Rectal smooth muscle tissue (tissue), 1 donor: ENCODE results near the gene RNF167.
A peak's percentile ranks its signal among the peaks of the same experiment; 100 is the strongest.

Source experiments
- H3K27ac ChIP-seq: one replicate; pipeline ENCODE4 v1.7.0; 2013; ENCODE audit warnings: low read depth, low read length, inconsistent platforms
- H3K27me3 ChIP-seq: one replicate; pipeline ENCODE4 v1.7.0; 2013; ENCODE audit warnings: low read length; ENCODE audit not compliant: control insufficient read depth, insufficient read depth
- H3K36me3 ChIP-seq: one replicate; pipeline ENCODE4 v1.7.0; 2013; ENCODE audit warnings: low read length; ENCODE audit not compliant: control insufficient read depth, insufficient read depth
- H3K4me1 ChIP-seq: one replicate; pipeline ENCODE4 v1.7.0; 2013; ENCODE audit warnings: low read length; ENCODE audit not compliant: control insufficient read depth, insufficient read depth
- H3K4me3 ChIP-seq: one replicate; pipeline ENCODE4 v1.7.0; 2013; ENCODE audit warnings: low read length
- H3K9ac ChIP-seq: one replicate; pipeline ENCODE4 v1.7.0; 2013; ENCODE audit warnings: low read length

Gene RNF167

GRCh38 chr17:4986951-4987766 is 47.1 kb downstream of the RNF167 start, which contains the start of gene CAMTA2:
Gene CAMTA2, minus strand, starts transcription at chr17:4987675. Its CDS starts 1,453 bp downstream, at chr17:4986222.
- Histone ChIP-seq H3K36me3 (peaks cover 5% of the 10 kb centered on the region), H3K4me1 (peaks cover 7% of the 10 kb centered on the region), H3K27me3 (no peaks in the 10 kb centered on the region), H3K9ac (peak within 1 kb of the TSS; percentile 97), H3K4me3 (peak within 1 kb of the TSS; percentile 94), H3K27ac (peak within 1 kb of the TSS; percentile 89)

- Histone ChIP-seq H3K4me3 (peak overlapping the region; percentile 94), H3K4me1 (peaks cover 7% of the 10 kb centered on the region), H3K36me3 (no peaks in the 10 kb centered on the region), H3K27ac (peak overlapping the region; percentile 89), H3K27me3 (no peaks in the 10 kb centered on the region), H3K9ac (peak overlapping the region; percentile 93)
These were observed 47.9 kb downstream of the RNF167 start for GRCh38 chr17:4987767-4988567.

- Histone ChIP-seq H3K27me3 (no peaks in the 10 kb centered on the region), H3K4me1 (peaks cover 3% of the 10 kb centered on the region), H3K4me3 (no peak overlapping the region)
These were observed 54.1 kb downstream of the RNF167 start for GRCh38 chr17:4994081-4994595.

More at GRCh38 chr17:4994081-4994595, 54.1 kb downstream of the RNF167 start:
- Histone ChIP-seq H3K9ac (no peak overlapping the region), H3K27ac (no peak overlapping the region), H3K36me3 (no peaks in the 10 kb centered on the region)
